Measurements from ENCODE around the gene VPS35L.

VPS35L gene

GRCh38 chr16:19733551-19733950, 178.0 kb downstream of the VPS35L start:
- in situ Hi-C loops (cut with MboI; ENCODE audit: low sequenced_read_pairs): no loop called here

- in situ Hi-C loops (cut with MboI; ENCODE audit: low sequenced_read_pairs): no loop called here
Observed at GRCh38 chr16:19735074-19735867, 179.8 kb downstream of the VPS35L start.

GRCh38 chr16:19737306-19738038, 182.0 kb downstream of the VPS35L start:
- in situ Hi-C loops (cut with MboI; ENCODE audit: low sequenced_read_pairs): no loop called here

GRCh38 chr16:19741354-19741753, 185.9 kb downstream of the VPS35L start:
- in situ Hi-C loops (cut with MboI; ENCODE audit: low sequenced_read_pairs): no loop called here

- in situ Hi-C loops (cut with MboI; ENCODE audit: low sequenced_read_pairs): no loop called here
Observed at GRCh38 chr16:19743816-19744159, 188.3 kb downstream of the VPS35L start.

GRCh38 chr16:19744670-19745069, 189.2 kb downstream of the VPS35L start:
- in situ Hi-C loops (cut with MboI; ENCODE audit: low sequenced_read_pairs): no loop called here

- in situ Hi-C loops (cut with MboI; ENCODE audit: low sequenced_read_pairs): no loop called here
Observed at GRCh38 chr16:19745286-19746010, 189.9 kb downstream of the VPS35L start.

GRCh38 chr16:19746561-19746960, 191.1 kb downstream of the VPS35L start:
- in situ Hi-C loops (cut with MboI; ENCODE audit: low sequenced_read_pairs): no loop called here

GRCh38 chr16:19748389-19749168, 193.1 kb downstream of the VPS35L start:
- in situ Hi-C loops (cut with MboI; ENCODE audit: low sequenced_read_pairs): no loop called here

- in situ Hi-C loops (cut with MboI; ENCODE audit: low sequenced_read_pairs): no loop called here
Observed at GRCh38 chr16:19749571-19750080, 194.1 kb downstream of the VPS35L start.
